GM12874 (cell line): ENCODE results near the gene MALT1.

Experiments
- CTCF ChIP-seq: IDR thresholded peaks from 2 replicates; pipeline ENCODE4 v1.5.1; 2011; ENCODE audit warnings: low read depth, mild to moderate bottlenecking, control low read depth, low read length, moderate library complexity; ENCODE audit not compliant: insufficient read depth

MALT1 gene

GRCh38 chr18:58682429-58683069 lies 11.3 kb downstream of the MALT1 start:
- no peak for TF ChIP-seq CTCF

- no peak for TF ChIP-seq CTCF
Measured at GRCh38 chr18:58687871-58688308, 16.6 kb downstream of the MALT1 start.

GRCh38 chr18:58690259-58690658 lies 19.0 kb downstream of the MALT1 start:
- TF ChIP-seq CTCF = no peak

GRCh38 chr18:58691256-58691655 lies 20.0 kb downstream of the MALT1 start:
- TF ChIP-seq CTCF = no peak

- TF ChIP-seq CTCF = no peak
Measured at GRCh38 chr18:58692422-58693185, 21.3 kb downstream of the MALT1 start.

- TF ChIP-seq CTCF = no peak
Measured at GRCh38 chr18:58694221-58694620, 23.0 kb downstream of the MALT1 start.

- TF ChIP-seq CTCF = no peak
Measured at GRCh38 chr18:58694720-58695468, 23.6 kb downstream of the MALT1 start.
